Activated naive CD4-positive, alpha-beta T cell treated with anti-CD3 and anti-CD28 coated beads, Interleukin-2, amount 10 ng/mL, durations not matched to agents 7 days and 5 days (primary cell): ENCODE measurements around the gene TRMT112.
"Not testable (repeated sequence)": the region's sequence is repeated elsewhere in the genome, so short reads cannot be mapped to it uniquely, and the experiment has no call there.

ENCODE experiments used
- CTCF ChIA-PET: fragments of 350-600 bp; sonication (Branson Sonifier 250); formaldehyde crosslinking; loops from one replicate; lab custom pipeline; 2021; ENCODE audit warnings: antibody characterized with exemption; lab: Charles Lee
- DNase-seq: peaks from one replicate; pipeline ENCODE4 v3.0.0-alpha.2; 2020
- H3K27ac Mint-ChIP-seq: one replicate; pipeline ENCODE4 v1.8.0; 2021; ENCODE audit warnings: mild to moderate bottlenecking, moderate library complexity, mixed read lengths
- H3K27me3 Mint-ChIP-seq: one replicate; pipeline ENCODE4 v1.8.0; 2021; ENCODE audit warnings: mild to moderate bottlenecking, mixed read lengths
- H3K36me3 Mint-ChIP-seq: one replicate; pipeline ENCODE4 v1.8.0; 2021; ENCODE audit warnings: mixed read lengths
- H3K4me1 Mint-ChIP-seq: one replicate; pipeline ENCODE4 v1.8.0; 2021; ENCODE audit warnings: mixed read lengths
- H3K4me3 Mint-ChIP-seq: one replicate; pipeline ENCODE4 v1.8.0; 2021; ENCODE audit warnings: mild to moderate bottlenecking, moderate library complexity, mixed read lengths
- H3K9me3 Mint-ChIP-seq: one replicate; pipeline ENCODE4 v1.8.0; 2021; ENCODE audit warnings: mixed read lengths

TRMT112 gene

DNA sequence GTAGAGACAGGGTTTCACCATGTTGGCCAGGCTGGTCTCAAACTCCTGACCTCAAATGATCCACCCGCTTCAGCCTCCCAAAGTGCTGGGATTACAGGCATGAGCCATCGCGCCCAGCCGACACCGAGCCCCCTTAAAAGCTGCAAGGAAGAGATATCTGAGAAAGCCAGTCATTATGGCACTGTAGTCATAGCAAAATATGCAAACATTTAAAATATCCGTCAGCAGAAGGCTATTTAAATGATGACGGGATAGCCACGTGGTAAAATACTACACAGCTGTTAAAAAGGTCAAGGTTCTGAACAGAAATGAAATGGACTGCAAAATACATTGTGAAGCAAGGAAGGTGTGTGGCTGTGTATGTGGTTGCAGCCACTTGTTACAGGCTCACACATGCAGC, 16.2 kb upstream of the TRMT112 start:
- Mint-ChIP-seq H3K36me3 (peaks cover 13% of the 10 kb centered on the region), H3K4me3 (no peak overlapping the region), H3K27ac (no peak overlapping the region), H3K27me3 (peaks cover 6% of the 10 kb centered on the region), H3K9me3 (no peaks in the 10 kb centered on the region), H3K4me1 (peaks cover 24% of the 10 kb centered on the region)
- CTCF ChIA-PET = interaction anchor here (3.0 to 3.6 kb wide), 3 partner anchors 8 to 16 kb away, joined by 12 to 46 read pairs (median 26); partner anchors contain the start of genes CCDC88B, PRDX5 and TRMT112
- no peak for DNase-seq

- Mint-ChIP-seq H3K4me1 (peaks cover 13% of the 10 kb centered on the region), H3K4me3 (no peak overlapping the region), H3K27ac (peak overlapping the region; percentile 8), H3K9me3 (no peaks in the 10 kb centered on the region), H3K27me3 (peaks cover 7% of the 10 kb centered on the region), H3K36me3 (peaks cover 9% of the 10 kb centered on the region)
- DNase-seq = peak; percentile 81
- CTCF ChIA-PET = interaction anchor here (0.9 to 3.6 kb wide), 15 partner anchors 9 to 348 kb away, joined by 3 to 46 read pairs (median 4); partner anchors contain the start of genes CCDC88B, ESRRA, PRDX5 and TRMT112
Observed at GRCh38 chr11:64331569-64332371, 14.4 kb upstream of the TRMT112 start.

DNA sequence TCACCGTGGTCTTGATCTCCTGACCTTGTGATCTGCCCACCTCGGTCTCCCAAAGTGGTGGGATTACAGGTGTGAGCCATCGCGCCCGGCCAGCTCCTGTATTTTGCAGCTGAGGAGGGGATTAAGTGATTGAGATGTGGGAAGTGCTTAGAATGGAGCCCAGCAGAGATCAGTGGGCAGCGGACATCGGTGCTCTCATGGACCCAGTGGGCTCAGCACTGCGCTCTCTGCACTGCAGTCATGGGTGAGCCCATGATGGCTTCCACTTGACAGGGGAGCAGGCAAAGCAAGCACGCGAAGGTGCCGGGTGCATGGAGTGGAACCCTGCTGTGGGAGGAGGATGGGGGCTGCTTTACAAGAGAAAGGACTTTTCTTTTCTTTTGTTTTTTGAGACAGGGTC, 13.5 kb upstream of the TRMT112 start:
- Mint-ChIP-seq H3K27ac (no peak overlapping the region), H3K27me3 (peaks cover 10% of the 10 kb centered on the region), H3K9me3 (no peaks in the 10 kb centered on the region), H3K36me3 (peaks cover 9% of the 10 kb centered on the region), H3K4me1 (peaks cover 13% of the 10 kb centered on the region), H3K4me3 (no peak overlapping the region)
- no peak for DNase-seq
- CTCF ChIA-PET = interaction anchor here (0.9 to 3.6 kb wide), 11 partner anchors 8 to 347 kb away, joined by 3 to 46 read pairs (median 8); partner anchors contain the start of genes CCDC88B, ESRRA, PRDX5 and TRMT112

- Mint-ChIP-seq H3K27ac (no peak overlapping the region), H3K27me3 (peaks cover 10% of the 10 kb centered on the region), H3K36me3 (no peaks in the 10 kb centered on the region), H3K9me3 (no peaks in the 10 kb centered on the region), H3K4me1 (peaks cover 9% of the 10 kb centered on the region), H3K4me3 (no peak overlapping the region)
- no peak for DNase-seq
- CTCF ChIA-PET = interaction anchor here (1.5 kb wide), 1 partner anchor 24 kb away, joined by 4 read pairs; no protein-coding TSS in a partner anchor
Observed at GRCh38 chr11:64327993-64328392, 10.6 kb upstream of the TRMT112 start.

- no peak for DNase-seq
- CTCF ChIA-PET = interaction anchor here (0.9 to 1.5 kb wide), 2 partner anchors 9 to 23 kb away, joined by 3 to 4 read pairs; partner anchors contain the start of gene PRDX5
- H3K4me3 Mint-ChIP-seq = no peak overlapping the region
- H3K27ac Mint-ChIP-seq = no peak overlapping the region
- H3K36me3 Mint-ChIP-seq = no peaks in the 10 kb centered on the region
- peaks cover 10% of the 10 kb centered on the region for H3K27me3 Mint-ChIP-seq
- peaks cover 9% of the 10 kb centered on the region for H3K4me1 Mint-ChIP-seq
- H3K9me3 Mint-ChIP-seq = no peaks in the 10 kb centered on the region
Observed at GRCh38 chr11:64327375-64327774, 10.0 kb upstream of the TRMT112 start.

GRCh38 chr11:64324692-64325469, 7.5 kb upstream of the TRMT112 start:
- CTCF ChIA-PET = no interaction called here
- DNase-seq = no peak

GRCh38 chr11:64323984-64324383, 6.6 kb upstream of the TRMT112 start:
- Mint-ChIP-seq H3K4me1 (peaks cover 19% of the 10 kb centered on the region), H3K27ac (peak overlapping the region; percentile 52), H3K36me3 (peaks cover 18% of the 10 kb centered on the region)
- not testable (repeated sequence) for DNase-seq, H3K4me3 Mint-ChIP-seq, H3K9me3 Mint-ChIP-seq, H3K27me3 Mint-ChIP-seq
- CTCF ChIA-PET = interaction anchor here (2.3 kb wide), 1 partner anchor 8 kb away, joined by 12 read pairs; no protein-coding TSS in a partner anchor

More at GRCh38 chr11:64324692-64325469, 7.5 kb upstream of the TRMT112 start:
- no peaks in the 10 kb centered on the region for H3K9me3 Mint-ChIP-seq
- no peak overlapping the region for H3K27ac Mint-ChIP-seq
- H3K4me1 Mint-ChIP-seq = peaks cover 10% of the 10 kb centered on the region
- no peak overlapping the region for H3K4me3 Mint-ChIP-seq
- peaks cover 18% of the 10 kb centered on the region for H3K36me3 Mint-ChIP-seq
- peaks cover 10% of the 10 kb centered on the region for H3K27me3 Mint-ChIP-seq

DNA sequence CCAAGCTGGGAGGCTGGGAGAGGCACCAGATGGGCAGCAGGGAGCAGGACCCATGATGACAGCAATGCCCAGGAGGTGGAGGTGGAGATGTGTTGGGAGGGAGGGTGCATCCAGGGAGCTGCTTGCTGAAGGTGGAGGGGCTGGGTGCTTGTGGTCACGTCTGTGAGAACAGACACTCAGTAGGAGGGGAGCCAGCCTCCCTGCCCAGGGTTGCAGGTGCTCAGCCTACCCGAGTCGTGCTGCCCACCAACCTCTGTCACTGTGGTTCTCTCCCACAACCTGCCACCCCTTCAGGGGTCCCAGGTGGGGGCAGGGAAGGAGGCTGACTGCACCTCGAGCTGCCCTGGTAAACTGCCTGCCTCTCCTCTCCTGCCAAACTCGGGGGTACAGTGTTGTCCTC, 6.0 kb upstream of the TRMT112 start:
- DNase-seq = no peak
- Mint-ChIP-seq H3K27me3 (peaks cover 3% of the 10 kb centered on the region), H3K4me3 (no peak overlapping the region), H3K9me3 (no peaks in the 10 kb centered on the region), H3K36me3 (peaks cover 18% of the 10 kb centered on the region), H3K27ac (peak overlapping the region; percentile 52), H3K4me1 (peaks cover 25% of the 10 kb centered on the region)
- CTCF ChIA-PET = interaction anchor here (2.3 kb wide), 1 partner anchor 9 kb away, joined by 12 read pairs; no protein-coding TSS in a partner anchor

DNA sequence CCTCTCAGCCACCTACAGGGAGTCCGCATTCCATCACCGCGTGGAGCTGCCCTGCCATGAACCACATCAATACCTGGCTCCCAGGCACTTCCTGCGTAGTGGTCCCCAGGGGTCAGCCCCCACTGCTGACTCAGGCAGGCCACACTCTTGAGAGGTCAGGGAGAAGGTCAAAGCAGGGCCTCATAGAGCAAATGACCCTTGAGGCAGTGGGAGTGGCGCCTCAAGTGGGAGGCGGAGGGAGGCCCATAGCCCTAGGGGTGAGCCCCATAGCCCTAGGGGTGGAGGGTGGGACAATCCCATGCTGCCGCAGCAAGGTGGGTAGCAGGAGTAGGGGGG, 5.5 kb upstream of the TRMT112 start:
- peaks cover 29% of the 10 kb centered on the region for H3K4me1 Mint-ChIP-seq
- H3K9me3 Mint-ChIP-seq = no peaks in the 10 kb centered on the region
- no peak overlapping the region for H3K4me3 Mint-ChIP-seq
- no peak for DNase-seq
- peaks cover 21% of the 10 kb centered on the region for H3K36me3 Mint-ChIP-seq
- CTCF ChIA-PET = interaction anchor here (2.3 kb wide), 1 partner anchor 9 kb away, joined by 12 read pairs; no protein-coding TSS in a partner anchor
- peaks cover 3% of the 10 kb centered on the region for H3K27me3 Mint-ChIP-seq
- H3K27ac Mint-ChIP-seq = no peak overlapping the region

DNA sequence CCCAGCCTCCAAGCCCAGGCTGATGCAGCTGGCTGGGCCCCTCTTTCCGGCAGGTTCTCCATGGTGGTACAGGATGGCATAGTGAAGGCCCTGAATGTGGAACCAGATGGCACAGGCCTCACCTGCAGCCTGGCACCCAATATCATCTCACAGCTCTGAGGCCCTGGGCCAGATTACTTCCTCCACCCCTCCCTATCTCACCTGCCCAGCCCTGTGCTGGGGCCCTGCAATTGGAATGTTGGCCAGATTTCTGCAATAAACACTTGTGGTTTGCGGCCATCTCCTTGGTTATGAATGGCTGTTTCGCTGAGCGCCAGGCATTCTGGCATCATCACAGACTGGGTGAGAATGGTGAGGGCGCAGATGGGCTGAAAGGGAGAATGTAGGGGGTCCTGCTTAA, 4.2 kb upstream of the TRMT112 start:
- peaks cover 2% of the 10 kb centered on the region for H3K27me3 Mint-ChIP-seq
- no peaks in the 10 kb centered on the region for H3K9me3 Mint-ChIP-seq
- CTCF ChIA-PET = interaction anchor here (2.3 kb wide), 1 partner anchor 11 kb away, joined by 12 read pairs; no protein-coding TSS in a partner anchor
- H3K4me1 Mint-ChIP-seq = peaks cover 42% of the 10 kb centered on the region
- no peak for DNase-seq
- H3K27ac Mint-ChIP-seq = no peak overlapping the region
- H3K4me3 Mint-ChIP-seq = no peak overlapping the region
- H3K36me3 Mint-ChIP-seq = peaks cover 29% of the 10 kb centered on the region

DNA sequence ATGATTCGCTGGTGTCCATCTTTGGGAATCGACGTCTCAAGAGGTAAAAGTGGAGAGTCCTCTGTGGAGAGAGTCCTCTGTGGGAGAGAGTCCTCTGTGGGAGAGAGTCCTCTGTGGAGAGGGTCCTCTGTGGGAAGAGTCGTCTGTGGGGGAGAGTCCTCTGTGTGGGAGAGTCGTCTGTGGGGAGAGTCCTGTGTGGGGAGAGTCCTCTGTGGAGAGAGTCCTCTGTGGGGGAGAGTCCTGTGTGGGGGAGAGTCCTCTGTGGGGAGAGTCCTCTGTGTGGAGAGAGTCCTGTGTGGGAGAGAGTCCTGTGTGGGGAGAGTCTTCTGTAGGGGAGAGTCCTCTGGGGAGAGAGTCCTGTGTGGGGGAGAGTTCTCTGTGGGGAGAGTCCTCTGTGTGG, 3.7 kb upstream of the TRMT112 start:
- Mint-ChIP-seq H3K9me3 (no peaks in the 10 kb centered on the region), H3K36me3 (peaks cover 32% of the 10 kb centered on the region), H3K4me3 (no peak overlapping the region), H3K4me1 (peaks cover 47% of the 10 kb centered on the region), H3K27ac (no peak overlapping the region), H3K27me3 (no peaks in the 10 kb centered on the region)
- CTCF ChIA-PET = no interaction called here
- DNase-seq = no peak

GRCh38 chr11:64320556-64320955, 3.2 kb upstream of the TRMT112 start:
- no peaks in the 10 kb centered on the region for H3K9me3 Mint-ChIP-seq
- peaks cover 47% of the 10 kb centered on the region for H3K4me1 Mint-ChIP-seq
- H3K27me3 Mint-ChIP-seq = no peaks in the 10 kb centered on the region
- no peak overlapping the region for H3K4me3 Mint-ChIP-seq
- peaks cover 32% of the 10 kb centered on the region for H3K36me3 Mint-ChIP-seq
- peak overlapping the region; percentile 59 for H3K27ac Mint-ChIP-seq
- CTCF ChIA-PET = no interaction called here
- DNase-seq = no peak

DNA sequence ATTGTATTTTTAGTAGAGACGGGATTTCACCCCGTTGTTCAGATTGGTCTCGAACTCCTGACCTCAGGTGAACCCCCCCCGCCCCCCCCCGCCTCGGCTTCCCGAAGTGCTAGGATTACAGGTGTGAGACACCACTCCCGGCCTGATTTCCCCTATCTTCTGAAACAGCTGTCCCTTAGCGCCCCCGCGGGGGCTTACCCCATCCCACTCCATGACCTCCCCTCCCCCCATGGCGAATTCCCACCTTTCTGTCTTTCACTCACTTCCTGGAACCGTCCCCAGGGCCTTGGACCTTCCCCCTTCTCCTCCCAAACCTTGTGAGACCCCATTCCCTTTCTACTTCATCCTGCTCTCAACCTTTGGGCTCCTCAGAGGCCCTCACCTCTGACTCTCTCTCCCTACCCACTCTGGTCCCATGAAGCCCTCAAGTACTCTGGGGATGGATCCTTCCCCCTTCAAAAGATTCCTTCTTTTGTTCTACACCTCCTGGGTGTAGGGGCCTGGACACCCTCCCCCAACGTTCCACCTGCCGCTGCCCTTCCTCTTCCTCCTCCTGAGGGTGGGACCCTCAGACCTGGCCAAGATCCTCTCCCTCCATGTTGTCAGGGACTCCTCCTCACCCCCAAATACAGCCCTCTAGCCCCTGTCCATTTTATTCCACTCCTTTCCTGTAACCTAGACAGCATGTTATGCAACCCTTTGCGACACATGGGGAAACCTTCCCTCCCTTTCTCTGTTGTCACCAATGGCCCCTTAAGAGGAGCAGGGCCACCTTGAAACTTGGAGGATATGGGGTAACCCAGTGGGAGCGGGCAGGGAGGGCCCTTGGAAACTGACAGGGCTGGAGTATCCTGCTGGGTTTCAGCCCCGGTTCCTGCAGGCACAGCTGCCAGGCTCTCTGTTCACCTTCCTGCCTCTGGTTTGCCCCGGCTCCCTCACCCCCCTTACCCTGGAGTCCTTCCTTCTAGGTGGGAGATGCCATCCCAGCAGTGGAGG, 1.7 kb upstream of the TRMT112 start:
- Mint-ChIP-seq H3K4me3 (peak overlapping the region; percentile 97), H3K27me3 (no peaks in the 10 kb centered on the region), H3K36me3 (peaks cover 40% of the 10 kb centered on the region), H3K9me3 (no peaks in the 10 kb centered on the region), H3K4me1 (peaks cover 54% of the 10 kb centered on the region), H3K27ac (peak overlapping the region; percentile 100)
- DNase-seq = no peak
- CTCF ChIA-PET = interaction anchor here (0.9 to 3.3 kb wide), 4 partner anchors 12 to 34 kb away, joined by 4 to 46 read pairs (median 20); partner anchors contain the start of gene ESRRA
